ENCODE results near the gene CD46. TPM values are rescaled to one million over a fixed set of nuclear protein-coding genes. Genes with fewer than 3 reads are reported as not detected.

CD46 gene
- total and polyA plus RNA-seq, 5 donors = 56.3 to 94.2 (median 84.3) TPM

DNA sequence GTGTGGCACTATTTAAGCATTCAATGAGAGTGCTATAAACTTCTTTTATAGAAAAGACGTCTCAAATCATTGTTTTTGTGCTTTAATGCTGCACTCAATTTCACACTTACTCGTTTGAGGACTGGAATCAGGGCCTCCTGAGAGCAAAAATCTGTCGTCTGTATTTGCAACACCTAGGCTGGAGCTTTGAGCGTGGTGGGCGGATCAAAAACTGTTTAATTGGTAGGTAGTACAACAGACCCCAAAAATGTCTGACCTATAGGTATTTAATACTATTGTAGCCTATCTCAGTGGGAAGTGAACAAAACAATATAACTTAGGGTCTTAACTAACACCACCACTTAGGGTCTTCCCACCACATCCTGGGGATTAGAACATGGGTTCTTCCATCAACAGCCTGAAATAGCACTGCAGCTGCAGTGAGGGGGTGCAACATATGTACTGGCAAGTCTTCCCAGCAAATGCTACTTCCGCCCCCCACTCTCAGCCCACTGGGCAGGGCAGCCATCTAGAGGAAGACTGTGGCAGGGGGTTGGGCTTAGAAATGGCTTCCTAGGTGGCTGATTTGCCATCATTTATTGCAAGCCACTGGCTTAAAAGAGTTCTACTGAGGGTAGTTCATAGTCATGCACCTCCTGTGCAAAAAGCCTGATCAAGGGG, 48.3 kb downstream of the CD46 start:
- no peak for DNase-seq
- Histone ChIP-seq H3K4me1 (ENCODE audit: control insufficient read depth, insufficient read depth, low read length) (peaks cover 12% of the 10 kb centered on the region), H3K9me3 (ENCODE audit: control insufficient read depth, low read length) (no peaks in the 10 kb centered on the region), H3K4me3 (ENCODE audit: low read length) (no peak overlapping the region), H3K27me3 (ENCODE audit: control insufficient read depth, insufficient read depth) (no peaks in the 10 kb centered on the region), H3K27ac (ENCODE audit: low read length) (no peak overlapping the region)
- intact Hi-C loops (cut with DNase I) = no loop called here
- 82% methylated on average over 6 of the region's 6 CpGs for WGBS
- no peak for ATAC-seq

DNA sequence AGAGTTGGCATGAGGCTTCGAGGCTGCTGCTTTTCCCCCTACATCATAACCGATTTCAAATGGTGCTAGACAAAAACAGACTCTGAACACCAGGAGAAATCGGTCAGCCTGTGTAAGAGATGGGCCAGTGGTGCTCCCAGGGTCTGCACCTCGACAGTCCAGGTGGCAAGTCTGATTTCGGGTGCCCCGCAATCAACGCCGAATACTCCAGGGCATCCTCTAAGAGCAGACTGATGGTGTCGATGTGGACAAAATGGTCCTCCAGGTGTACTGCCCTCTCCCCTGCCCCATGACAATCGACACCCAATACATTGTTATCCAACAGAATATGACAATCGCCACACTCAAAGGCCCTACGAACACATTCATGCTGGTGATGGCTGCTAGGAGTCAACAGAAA, 50.0 kb downstream of the CD46 start:
- no peaks in the 10 kb centered on the region for H3K27me3 ChIP-seq (ENCODE audit: control insufficient read depth, insufficient read depth)
- intact Hi-C loops (cut with DNase I) = no loop called here
- no peak for DNase-seq
- peaks cover 24% of the 10 kb centered on the region for H3K4me1 ChIP-seq (ENCODE audit: control insufficient read depth, insufficient read depth, low read length)
- H3K4me3 ChIP-seq (ENCODE audit: low read length) = no peak overlapping the region
- no peak for ATAC-seq
- WGBS = 82% methylated on average over 12 of the region's 12 CpGs
- no peak overlapping the region for H3K27ac ChIP-seq (ENCODE audit: low read length)
- no peaks in the 10 kb centered on the region for H3K9me3 ChIP-seq (ENCODE audit: control insufficient read depth, low read length)

DNA sequence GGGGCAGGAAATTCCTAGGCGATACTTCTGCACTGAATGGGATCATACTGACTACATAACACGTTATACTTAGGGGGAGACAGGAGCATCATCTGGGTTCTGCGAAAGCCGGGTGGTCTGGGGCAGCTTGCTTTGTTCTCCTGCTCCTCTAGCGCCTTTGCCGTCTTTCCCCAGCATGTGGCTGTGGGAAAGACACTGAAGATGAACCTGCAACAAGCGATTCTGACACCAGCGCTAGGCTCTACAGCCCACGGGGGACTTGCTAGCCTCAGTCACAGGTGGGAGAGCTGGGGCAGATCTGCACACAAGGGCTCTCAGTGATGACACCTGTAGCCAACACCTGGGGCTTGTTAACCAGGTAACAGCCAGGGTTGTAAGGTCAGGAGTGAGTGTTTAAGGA, 51.8 kb downstream of the CD46 start:
- Histone ChIP-seq H3K9me3 (ENCODE audit: control insufficient read depth, low read length) (no peaks in the 10 kb centered on the region), H3K27me3 (ENCODE audit: control insufficient read depth, insufficient read depth) (no peaks in the 10 kb centered on the region), H3K4me1 (ENCODE audit: control insufficient read depth, insufficient read depth, low read length) (peaks cover 37% of the 10 kb centered on the region), H3K27ac (ENCODE audit: low read length) (peak overlapping the region; percentile 18), H3K4me3 (ENCODE audit: low read length) (no peak overlapping the region)
- no peak for DNase-seq
- ATAC-seq = no peak
- intact Hi-C loops (cut with DNase I) = no loop called here
- WGBS = 76% methylated on average over 9 of the region's 9 CpGs

DNA sequence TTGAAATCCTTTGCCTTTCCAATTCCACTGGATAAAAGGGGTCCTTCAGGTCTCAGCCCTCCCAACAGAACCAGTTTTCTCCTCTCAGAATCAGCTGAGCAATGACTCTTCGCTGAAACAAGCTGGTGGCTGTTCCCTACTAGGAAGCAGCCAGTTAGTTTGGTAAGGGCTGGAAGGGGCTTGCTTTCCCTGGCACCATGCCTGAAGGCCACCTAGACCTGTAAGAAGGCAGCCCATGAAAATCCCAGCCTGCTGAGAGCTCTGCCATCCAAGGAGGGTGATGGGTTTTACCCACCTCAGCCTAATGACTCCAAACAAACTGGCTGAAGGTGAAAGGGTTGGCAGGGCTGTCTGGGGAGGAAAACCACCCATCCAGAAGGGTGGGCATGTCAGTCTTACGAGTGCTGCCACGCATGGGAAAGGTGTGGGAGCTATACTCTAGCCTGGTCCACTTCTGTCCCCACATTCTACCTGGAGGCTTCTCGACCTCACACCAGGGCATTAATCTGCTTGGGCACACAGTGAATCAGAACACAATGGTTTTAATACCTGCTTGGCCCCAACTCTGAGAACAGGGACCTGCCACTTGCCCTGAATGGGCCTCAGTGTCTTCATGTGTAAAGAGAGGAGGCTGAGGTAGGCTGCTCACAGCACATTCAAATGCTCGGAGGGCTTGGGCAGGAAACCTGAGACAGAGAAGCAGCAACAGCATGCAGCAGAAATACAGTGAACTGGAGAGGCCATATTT, 53.0 kb downstream of the CD46 start:
- ATAC-seq (no peak), DNase-seq (peak in 1 of 3 donors; percentile 30)
- Histone ChIP-seq H3K4me1 (ENCODE audit: control insufficient read depth, insufficient read depth, low read length) (peaks cover 42% of the 10 kb centered on the region), H3K9me3 (ENCODE audit: control insufficient read depth, low read length) (no peaks in the 10 kb centered on the region), H3K4me3 (ENCODE audit: low read length) (no peak overlapping the region), H3K27ac (ENCODE audit: low read length) (peak overlapping the region; percentile 77), H3K27me3 (ENCODE audit: control insufficient read depth, insufficient read depth) (no peaks in the 10 kb centered on the region)
- intact Hi-C loops (cut with DNase I) = no loop called here
- WGBS = 85% methylated on average over 5 of the region's 5 CpGs

DNA sequence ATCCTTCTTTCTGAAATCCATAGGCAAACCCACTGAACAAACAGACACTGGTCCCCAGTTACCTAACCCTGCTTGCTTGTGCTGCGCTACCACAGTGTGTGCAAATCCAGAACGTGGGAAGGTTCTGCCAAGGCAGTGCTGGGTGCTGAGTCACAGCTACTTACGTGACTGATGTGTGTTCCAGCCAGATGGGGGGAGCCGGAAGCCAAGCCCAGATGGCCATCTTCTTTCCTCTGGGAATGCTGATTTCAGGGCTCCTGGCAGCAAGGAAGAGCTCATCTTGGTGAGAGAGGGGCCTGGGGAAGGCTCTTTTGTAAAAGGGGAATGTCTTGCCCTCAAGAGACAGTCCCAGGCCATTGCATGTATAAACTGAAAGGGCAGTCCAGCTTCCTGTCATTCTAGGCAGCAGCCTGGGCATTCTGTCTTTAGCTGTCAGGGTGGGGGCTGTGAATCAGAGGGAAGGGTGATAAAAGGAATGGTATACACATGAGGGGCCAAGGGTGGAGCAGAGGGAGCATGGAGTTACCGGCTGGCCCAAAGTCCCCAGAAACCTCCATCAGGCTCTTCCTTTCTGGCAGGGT, 54.1 kb downstream of the CD46 start:
- Histone ChIP-seq H3K4me1 (ENCODE audit: control insufficient read depth, insufficient read depth, low read length) (peaks cover 52% of the 10 kb centered on the region), H3K27ac (ENCODE audit: low read length) (peak overlapping the region; percentile 77), H3K4me3 (ENCODE audit: low read length) (no peak overlapping the region), H3K9me3 (ENCODE audit: control insufficient read depth, low read length) (no peaks in the 10 kb centered on the region), H3K27me3 (ENCODE audit: control insufficient read depth, insufficient read depth) (no peaks in the 10 kb centered on the region)
- ATAC-seq = peak; percentile 85 to 89
- 30% methylated on average over 5 of the region's 5 CpGs for WGBS
- intact Hi-C loops (cut with DNase I) = no loop called here
- peak; percentile 90 to 92 (median 91) for DNase-seq

DNA sequence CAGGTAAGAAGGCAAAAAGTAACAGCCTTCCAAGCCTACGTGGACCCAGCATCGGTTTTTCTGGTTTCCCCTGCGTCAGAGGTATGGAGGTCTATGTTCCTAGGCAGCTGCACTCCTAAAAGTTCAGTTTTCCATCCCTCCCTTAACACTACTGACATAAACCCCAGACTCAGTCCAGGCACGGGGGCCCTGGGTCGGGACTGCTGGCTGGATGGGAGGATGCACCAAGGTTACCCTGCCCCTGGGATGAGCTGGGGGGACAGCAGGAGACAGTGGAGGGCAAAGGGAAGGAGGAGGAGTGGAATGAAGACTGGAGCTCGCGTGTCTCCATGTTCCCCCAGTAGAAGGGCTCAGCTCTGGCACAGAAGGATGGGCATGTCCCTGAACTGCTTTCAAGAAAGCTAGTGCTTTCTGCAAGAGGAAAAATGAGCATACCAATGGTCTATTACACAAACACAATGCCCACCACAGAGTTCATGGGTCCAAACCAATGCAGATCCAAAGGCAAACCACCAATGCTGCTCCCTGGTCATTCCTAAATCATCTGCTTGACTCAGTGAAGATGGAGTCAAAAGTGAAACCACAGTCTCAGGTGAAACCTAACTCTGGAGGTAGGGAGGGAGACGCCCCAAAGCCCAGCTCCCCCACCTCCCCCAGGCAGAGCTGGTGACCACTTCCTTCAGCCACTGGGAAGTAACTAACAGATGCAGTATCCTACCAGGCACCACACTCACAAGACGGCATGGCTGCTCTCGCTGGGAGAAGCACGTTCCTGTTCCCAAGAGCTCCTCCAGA, 54.9 kb downstream of the CD46 start:
- intact Hi-C loops (cut with DNase I) = no loop called here
- WGBS = 87% methylated on average over 11 of the region's 11 CpGs

DNA sequence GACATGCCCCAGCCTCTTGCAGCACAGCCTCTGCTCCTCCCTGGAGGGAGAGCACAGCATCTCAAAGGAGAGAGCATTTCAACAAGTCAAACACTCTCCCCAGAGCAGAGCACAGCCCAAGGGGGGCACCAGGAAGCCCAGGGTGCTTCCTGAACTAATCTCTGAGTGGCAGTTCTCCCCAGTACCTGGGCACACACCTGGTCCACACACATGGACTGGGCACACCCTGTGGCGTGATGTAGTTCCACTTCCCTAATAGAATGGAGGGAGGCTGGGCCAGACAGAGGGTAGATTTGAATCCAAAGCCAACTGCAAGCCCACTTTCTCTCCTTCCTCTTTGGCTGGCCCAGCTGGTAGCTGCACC, 55.5 kb downstream of the CD46 start:
- Histone ChIP-seq H3K9me3 (ENCODE audit: control insufficient read depth, low read length) (no peaks in the 10 kb centered on the region), H3K4me3 (ENCODE audit: low read length) (no peak overlapping the region), H3K27ac (ENCODE audit: low read length) (peak overlapping the region; percentile 87), H3K27me3 (ENCODE audit: control insufficient read depth, insufficient read depth) (no peaks in the 10 kb centered on the region), H3K4me1 (ENCODE audit: control insufficient read depth, insufficient read depth, low read length) (peaks cover 61% of the 10 kb centered on the region)
- 97% methylated on average over 1 of the region's 1 CpG for WGBS
- ATAC-seq (peak in 1 of 2 donors; percentile 0), DNase-seq (no peak)
- intact Hi-C loops (cut with DNase I) = no loop called here

More for the DNA sequence above, 54.9 kb downstream of the CD46 start:
- ATAC-seq (peak in 1 of 2 donors; percentile 3), DNase-seq (peak in 2 of 3 donors; percentile 20 to 46)
- Histone ChIP-seq H3K4me1 (ENCODE audit: control insufficient read depth, insufficient read depth, low read length) (peaks cover 56% of the 10 kb centered on the region), H3K4me3 (ENCODE audit: low read length) (no peak overlapping the region), H3K9me3 (ENCODE audit: control insufficient read depth, low read length) (no peaks in the 10 kb centered on the region), H3K27me3 (ENCODE audit: control insufficient read depth, insufficient read depth) (no peaks in the 10 kb centered on the region), H3K27ac (ENCODE audit: low read length) (peak overlapping the region; percentile 87)

DNA sequence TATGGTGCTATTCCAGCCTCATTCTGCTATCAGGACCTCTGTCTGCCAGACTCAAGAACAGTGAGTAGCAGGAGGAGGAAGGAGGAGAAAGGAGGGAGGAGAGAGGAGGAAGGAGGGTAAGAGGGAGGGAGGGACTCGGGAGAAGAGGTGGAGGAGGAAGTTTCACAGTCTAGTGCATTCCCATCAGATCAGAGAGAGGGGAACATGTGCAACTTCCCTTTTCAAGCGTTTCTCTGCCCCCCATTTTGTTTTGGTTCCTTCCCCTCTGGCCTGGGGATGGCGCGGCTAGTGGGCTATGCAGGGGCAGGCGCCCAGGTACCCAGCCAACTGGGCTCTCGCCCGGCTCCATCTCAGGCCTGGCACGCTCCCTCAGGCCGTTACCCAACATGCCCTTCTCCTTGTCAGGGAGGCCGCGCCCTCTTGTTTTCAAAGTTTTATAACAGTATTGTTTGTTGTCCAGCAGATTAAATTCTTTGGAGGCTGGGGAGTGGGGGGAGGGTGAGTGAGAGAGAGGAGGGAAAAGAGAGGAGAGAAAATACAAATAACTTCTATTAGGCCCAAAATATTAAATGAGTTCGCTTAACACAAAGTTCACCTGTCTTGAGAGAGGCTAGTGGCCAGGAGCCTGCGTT, 56.0 kb downstream of the CD46 start:
- Histone ChIP-seq H3K9me3 (ENCODE audit: control insufficient read depth, low read length) (no peaks in the 10 kb centered on the region), H3K27ac (ENCODE audit: low read length) (peak overlapping the region; percentile 87), H3K27me3 (ENCODE audit: control insufficient read depth, insufficient read depth) (no peaks in the 10 kb centered on the region), H3K4me3 (ENCODE audit: low read length) (no peak overlapping the region), H3K4me1 (ENCODE audit: control insufficient read depth, insufficient read depth, low read length) (peaks cover 65% of the 10 kb centered on the region)
- WGBS = 54% methylated on average over 13 of the region's 13 CpGs
- ATAC-seq (peak; percentile 6 to 42), DNase-seq (peak; percentile 54 to 86 (median 85))
- intact Hi-C loops (cut with DNase I) = no loop called here

DNA sequence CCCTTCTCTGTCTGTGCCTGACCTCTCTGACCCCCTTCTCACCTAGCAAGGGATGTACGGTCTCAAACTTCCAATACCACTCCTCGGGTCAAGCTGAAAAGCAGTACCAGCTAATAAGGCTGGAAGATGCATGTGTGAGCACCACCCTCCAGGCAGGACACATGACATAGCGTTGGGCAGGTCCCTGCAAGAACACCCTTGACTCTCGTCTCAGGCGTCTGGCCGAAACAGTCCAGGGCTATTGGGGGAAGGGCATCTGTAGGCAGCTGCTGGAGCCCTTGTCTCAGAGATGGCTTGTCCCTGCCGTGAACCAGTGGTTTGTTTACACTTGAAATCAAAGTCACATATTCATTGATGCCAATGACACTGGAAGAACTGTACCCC, 56.5 kb downstream of the CD46 start:
- intact Hi-C loops (cut with DNase I) = no loop called here
- no peak for DNase-seq
- H3K4me3 ChIP-seq (ENCODE audit: low read length) = no peak overlapping the region
- 49% methylated on average over 7 of the region's 7 CpGs for WGBS
- ATAC-seq = no peak
- no peaks in the 10 kb centered on the region for H3K27me3 ChIP-seq (ENCODE audit: control insufficient read depth, insufficient read depth)
- peak overlapping the region; percentile 87 for H3K27ac ChIP-seq (ENCODE audit: low read length)
- peaks cover 68% of the 10 kb centered on the region for H3K4me1 ChIP-seq (ENCODE audit: control insufficient read depth, insufficient read depth, low read length)
- H3K9me3 ChIP-seq (ENCODE audit: control insufficient read depth, low read length) = no peaks in the 10 kb centered on the region

DNA sequence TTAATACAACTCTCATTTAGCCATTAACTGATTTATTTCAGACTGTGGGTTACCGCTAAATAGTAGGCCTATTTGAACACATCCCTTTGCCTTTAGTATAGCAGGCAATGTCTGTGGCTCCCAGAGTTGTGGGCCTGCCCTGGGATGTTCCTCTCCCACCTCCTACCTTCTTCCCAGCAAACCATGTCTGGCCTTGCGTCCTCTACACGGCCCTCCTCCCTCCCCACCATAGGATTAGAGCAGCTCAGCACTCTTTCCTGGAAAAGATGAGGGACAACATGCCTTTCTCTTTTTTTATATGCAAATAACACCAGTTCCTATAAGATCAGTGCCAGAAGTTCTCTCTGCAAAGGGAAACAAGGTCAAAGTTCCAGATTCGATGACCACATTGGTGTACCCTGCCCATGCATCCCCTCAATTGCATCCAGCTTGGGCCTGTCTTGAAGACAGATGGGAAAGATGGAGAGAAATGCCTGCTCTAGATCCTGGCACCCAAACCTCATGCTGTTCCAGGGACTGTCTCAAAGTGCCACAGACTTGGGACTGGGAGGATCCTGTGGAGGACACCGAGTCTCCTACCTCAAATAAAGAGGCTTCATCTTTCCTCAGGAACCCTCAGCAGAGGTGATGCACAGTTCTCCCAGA, 57.2 kb downstream of the CD46 start:
- no peaks in the 10 kb centered on the region for H3K9me3 ChIP-seq (ENCODE audit: control insufficient read depth, low read length)
- H3K27me3 ChIP-seq (ENCODE audit: control insufficient read depth, insufficient read depth) = no peaks in the 10 kb centered on the region
- ATAC-seq (no peak), DNase-seq (no peak)
- H3K27ac ChIP-seq (ENCODE audit: low read length) = peak overlapping the region; percentile 77
- intact Hi-C loops (cut with DNase I) = no loop called here
- H3K4me3 ChIP-seq (ENCODE audit: low read length) = no peak overlapping the region
- H3K4me1 ChIP-seq (ENCODE audit: control insufficient read depth, insufficient read depth, low read length) = peaks cover 68% of the 10 kb centered on the region
- WGBS = 80% methylated on average over 5 of the region's 5 CpGs
